Measurements from ENCODE around the gene MYBPHL.
"Not testable (repeated sequence)": the region's sequence is repeated elsewhere in the genome, so short reads cannot be mapped to it uniquely, and the experiment has no call there.

MYBPHL gene

GRCh38 chr1:109309347-109309746, 2.5 kb upstream of the MYBPHL start:
- Histone ChIP-seq H3K36me3 (replicated peaks in 1 of 2; ENCODE audit: control insufficient read depth in 2 of 2, insufficient read depth in 2 of 2, low read length in 2 of 2) (peaks cover 10 to 33% of the 10 kb centered on the region in 2 donors), H2BK15ac (ENCODE audit: low read length) (no peak overlapping the region), H3K4me3 (ENCODE audit: low read length in 2 of 2) (no peak overlapping the region), H2BK5ac (ENCODE audit: low read length) (no peak overlapping the region), H4K8ac (ENCODE audit: low read depth, low read length) (no peak overlapping the region), H3K9ac (ENCODE audit: low read depth, low read length, poor library complexity) (no peak overlapping the region), H3K23ac (ENCODE audit: low read depth, low read length, poor library complexity) (no peak overlapping the region), H2AK5ac (ENCODE audit: low read depth, low read length) (no peak overlapping the region), H3K4me2 (ENCODE audit: insufficient read depth, low read length, poor library complexity, severe bottlenecking) (no peak overlapping the region), H3K79me1 (ENCODE audit: low read depth, low read length) (no peaks in the 10 kb centered on the region), H3K27me3 (ENCODE audit: control insufficient read depth in 3 of 3, insufficient read depth in 3 of 3, low read depth in 1 of 3, low read length in 3 of 3) (no peaks in the 10 kb centered on the region), H2AFZ (ENCODE audit: low read length) (no peak overlapping the region), H2BK12ac (ENCODE audit: low read length) (no peak overlapping the region), H3K27ac (replicated peaks; ENCODE audit: low read length) (no peak overlapping the region), H3K14ac (ENCODE audit: low read length) (no peak overlapping the region), H4K91ac (ENCODE audit: low read depth, low read length, poor library complexity) (no peak overlapping the region), H2BK120ac (ENCODE audit: low read depth, low read length) (no peak overlapping the region), H3K18ac (ENCODE audit: low read length) (no peak overlapping the region), H3K9me3 (replicated peaks in 1 of 2; ENCODE audit: control insufficient read depth in 2 of 2, insufficient read depth in 1 of 2, low read depth in 1 of 2, low read length in 2 of 2) (no peaks in the 10 kb centered on the region), H3K4me1 (ENCODE audit: control insufficient read depth in 2 of 2, insufficient read depth in 1 of 2, low read depth in 1 of 2, low read length in 2 of 2) (peaks cover 14 to 24% of the 10 kb centered on the region in 2 donors), H3K4ac (ENCODE audit: low read length) (no peak overlapping the region)
- DNase-seq (ENCODE audit: low spot score) = no peak
- no CpG with 5 or more reads among the region's 2 CpGs for WGBS, 2 donors (ENCODE audit: extremely low coverage in 2 of 2, insufficient read length in 2 of 2, insufficient replicate concordance in 1 of 2)

DNA sequence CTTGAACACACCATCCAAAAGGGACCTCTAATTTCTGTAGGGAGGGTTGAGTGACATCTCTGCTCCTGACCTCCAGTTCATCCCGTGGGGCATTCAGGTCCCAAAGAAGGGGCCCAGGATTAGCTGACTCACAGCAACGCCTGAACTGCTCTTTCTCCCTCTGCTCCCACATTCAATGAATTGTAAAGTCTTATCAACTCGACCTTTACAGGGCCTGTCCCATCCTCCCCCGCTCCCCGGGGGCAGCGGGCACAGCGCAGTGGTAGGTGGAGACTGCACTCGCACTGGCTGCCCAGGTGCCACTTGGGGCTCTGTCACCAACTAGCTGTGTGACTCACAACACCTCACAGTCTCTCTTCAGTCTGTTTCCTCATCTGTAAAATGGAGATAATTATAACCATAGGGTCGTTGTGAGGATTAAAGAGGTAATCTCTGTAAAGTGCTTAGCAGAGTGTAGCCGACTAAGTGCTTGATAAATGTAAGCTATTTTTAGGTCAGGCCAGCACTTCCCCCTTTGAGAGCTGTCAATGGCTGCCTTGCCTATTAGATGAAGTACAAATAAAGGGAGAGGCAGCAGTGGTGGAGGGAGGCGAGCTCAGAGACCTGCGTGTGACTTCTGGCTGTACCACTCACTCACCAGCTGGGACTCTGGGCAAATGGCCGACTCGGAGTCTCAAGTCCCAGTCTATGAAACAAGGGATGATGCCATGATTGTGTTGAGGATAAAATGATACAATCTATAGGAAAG, 637 bp upstream of the MYBPHL start:
- H3K36me3 ChIP-seq (replicated peaks in 1 of 2; ENCODE audit: control insufficient read depth in 2 of 2, insufficient read depth in 2 of 2, low read length in 2 of 2) = peaks cover 0 to 15% of the 10 kb centered on the region in 2 donors
- H3K9me3 ChIP-seq (replicated peaks in 1 of 2; ENCODE audit: control insufficient read depth in 2 of 2, insufficient read depth in 1 of 2, low read depth in 1 of 2, low read length in 2 of 2) = no peaks in the 10 kb centered on the region
- DNase-seq (ENCODE audit: low spot score) = peak; percentile 23
- no peak overlapping the region for H4K8ac ChIP-seq (ENCODE audit: low read depth, low read length)
- no peak overlapping the region for H3K9ac ChIP-seq (ENCODE audit: low read depth, low read length, poor library complexity)
- H3K4me3 ChIP-seq (ENCODE audit: low read length in 2 of 2) = no peak overlapping the region
- no peak overlapping the region for H3K4ac ChIP-seq (ENCODE audit: low read length)
- no peak overlapping the region for H4K91ac ChIP-seq (ENCODE audit: low read depth, low read length, poor library complexity)
- H2BK5ac ChIP-seq (ENCODE audit: low read length) = no peak overlapping the region
- no peak overlapping the region for H3K4me2 ChIP-seq (ENCODE audit: insufficient read depth, low read length, poor library complexity, severe bottlenecking)
- no peak overlapping the region for H2BK12ac ChIP-seq (ENCODE audit: low read length)
- no peak overlapping the region for H2BK15ac ChIP-seq (ENCODE audit: low read length)
- H2AFZ ChIP-seq (ENCODE audit: low read length) = no peak overlapping the region
- no peak overlapping the region for H2AK5ac ChIP-seq (ENCODE audit: low read depth, low read length)
- H2BK120ac ChIP-seq (ENCODE audit: low read depth, low read length) = no peak overlapping the region
- WGBS, 2 donors (ENCODE audit: extremely low coverage in 2 of 2, insufficient read length in 2 of 2, insufficient replicate concordance in 1 of 2) = no CpG with 5 or more reads among the region's 14 CpGs
- H3K27ac ChIP-seq (replicated peaks; ENCODE audit: low read length) = peak overlapping the region; percentile 72
- H3K23ac ChIP-seq (ENCODE audit: low read depth, low read length, poor library complexity) = no peak overlapping the region
- H3K79me1 ChIP-seq (ENCODE audit: low read depth, low read length) = no peaks in the 10 kb centered on the region
- no peaks in the 10 kb centered on the region for H3K27me3 ChIP-seq (ENCODE audit: control insufficient read depth in 3 of 3, insufficient read depth in 3 of 3, low read depth in 1 of 3, low read length in 3 of 3)
- no peak overlapping the region for H3K14ac ChIP-seq (ENCODE audit: low read length)
- H3K4me1 ChIP-seq (ENCODE audit: control insufficient read depth in 2 of 2, insufficient read depth in 1 of 2, low read depth in 1 of 2, low read length in 2 of 2) = peaks cover 14 to 24% of the 10 kb centered on the region in 2 donors
- H3K18ac ChIP-seq (ENCODE audit: low read length) = peak overlapping the region; percentile 72

DNA sequence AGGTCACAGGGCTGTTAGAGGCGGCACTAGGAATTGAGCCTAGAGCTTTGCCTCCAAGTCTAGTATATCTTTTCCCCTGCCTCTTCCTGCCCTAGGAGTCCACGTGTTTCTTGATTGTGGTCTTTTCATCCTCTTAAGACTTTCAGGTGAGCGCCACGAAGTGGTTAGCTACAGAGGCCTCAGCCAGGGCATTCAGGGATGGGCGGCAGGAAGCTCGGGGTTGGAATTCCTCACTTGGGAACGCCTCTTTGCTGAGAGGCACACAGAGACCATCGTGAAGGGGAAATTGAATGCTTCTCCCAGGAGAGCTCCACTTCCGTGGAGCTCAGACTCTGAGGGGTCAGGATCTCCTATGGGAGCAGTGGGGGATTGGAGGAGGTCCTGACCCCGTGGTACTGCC, 820 bp downstream of the MYBPHL start:
- H2BK5ac ChIP-seq (ENCODE audit: low read length); H3K4me2 ChIP-seq (ENCODE audit: insufficient read depth, low read length, poor library complexity, severe bottlenecking); H2BK120ac ChIP-seq (ENCODE audit: low read depth, low read length); H3K23ac ChIP-seq (ENCODE audit: low read depth, low read length, poor library complexity); H2AK5ac ChIP-seq (ENCODE audit: low read depth, low read length); H2AFZ ChIP-seq (ENCODE audit: low read length); H3K27me3 ChIP-seq (ENCODE audit: control insufficient read depth in 3 of 3, insufficient read depth in 3 of 3, low read depth in 1 of 3, low read length in 3 of 3); H2BK12ac ChIP-seq (ENCODE audit: low read length); H3K27ac ChIP-seq (replicated peaks; ENCODE audit: low read length); H3K79me1 ChIP-seq (ENCODE audit: low read depth, low read length); H4K8ac ChIP-seq (ENCODE audit: low read depth, low read length); H3K9me3 ChIP-seq (replicated peaks in 1 of 2; ENCODE audit: control insufficient read depth in 2 of 2, insufficient read depth in 1 of 2, low read depth in 1 of 2, low read length in 2 of 2); H3K18ac ChIP-seq (ENCODE audit: low read length); H3K9ac ChIP-seq (ENCODE audit: low read depth, low read length, poor library complexity); H3K36me3 ChIP-seq (replicated peaks in 1 of 2; ENCODE audit: control insufficient read depth in 2 of 2, insufficient read depth in 2 of 2, low read length in 2 of 2); H4K91ac ChIP-seq (ENCODE audit: low read depth, low read length, poor library complexity); DNase-seq (ENCODE audit: low spot score); H3K4me3 ChIP-seq (ENCODE audit: low read length in 2 of 2); H3K4ac ChIP-seq (ENCODE audit: low read length); H3K14ac ChIP-seq (ENCODE audit: low read length); H2BK15ac ChIP-seq (ENCODE audit: low read length): not testable (repeated sequence)
- WGBS, 2 donors (ENCODE audit: extremely low coverage in 2 of 2, insufficient read length in 2 of 2, insufficient replicate concordance in 1 of 2) = no CpG with 5 or more reads among the region's 10 CpGs
- H3K4me1 ChIP-seq (ENCODE audit: control insufficient read depth in 2 of 2, insufficient read depth in 1 of 2, low read depth in 1 of 2, low read length in 2 of 2) = peaks cover 14 to 24% of the 10 kb centered on the region in 2 donors

- no CpG with 5 or more reads among the region's 8 CpGs for WGBS, 2 donors (ENCODE audit: extremely low coverage in 2 of 2, insufficient read length in 2 of 2, insufficient replicate concordance in 1 of 2)
- DNase-seq (ENCODE audit: low spot score) = no peak
- H2BK5ac ChIP-seq (ENCODE audit: low read length) = no peak overlapping the region
- H2BK12ac ChIP-seq (ENCODE audit: low read length) = no peak overlapping the region
- no peaks in the 10 kb centered on the region for H3K79me1 ChIP-seq (ENCODE audit: low read depth, low read length)
- no peaks in the 10 kb centered on the region for H3K9me3 ChIP-seq (replicated peaks in 1 of 2; ENCODE audit: control insufficient read depth in 2 of 2, insufficient read depth in 1 of 2, low read depth in 1 of 2, low read length in 2 of 2)
- H3K4ac ChIP-seq (ENCODE audit: low read length) = no peak overlapping the region
- H2BK15ac ChIP-seq (ENCODE audit: low read length) = no peak overlapping the region
- no peaks in the 10 kb centered on the region for H3K36me3 ChIP-seq (replicated peaks in 1 of 2; ENCODE audit: control insufficient read depth in 2 of 2, insufficient read depth in 2 of 2, low read length in 2 of 2)
- no peak overlapping the region for H3K14ac ChIP-seq (ENCODE audit: low read length)
- no peak overlapping the region for H3K4me2 ChIP-seq (ENCODE audit: insufficient read depth, low read length, poor library complexity, severe bottlenecking)
- H4K91ac ChIP-seq (ENCODE audit: low read depth, low read length, poor library complexity) = no peak overlapping the region
- H2BK120ac ChIP-seq (ENCODE audit: low read depth, low read length) = no peak overlapping the region
- H3K27ac ChIP-seq (replicated peaks; ENCODE audit: low read length) = no peak overlapping the region
- peaks cover 16 to 24% of the 10 kb centered on the region in 2 donors for H3K4me1 ChIP-seq (ENCODE audit: control insufficient read depth in 2 of 2, insufficient read depth in 1 of 2, low read depth in 1 of 2, low read length in 2 of 2)
- H3K23ac ChIP-seq (ENCODE audit: low read depth, low read length, poor library complexity) = no peak overlapping the region
- no peak overlapping the region for H2AFZ ChIP-seq (ENCODE audit: low read length)
- no peaks in the 10 kb centered on the region for H3K27me3 ChIP-seq (ENCODE audit: control insufficient read depth in 3 of 3, insufficient read depth in 3 of 3, low read depth in 1 of 3, low read length in 3 of 3)
- no peak overlapping the region for H3K4me3 ChIP-seq (ENCODE audit: low read length in 2 of 2)
- H3K18ac ChIP-seq (ENCODE audit: low read length) = no peak overlapping the region
- H3K9ac ChIP-seq (ENCODE audit: low read depth, low read length, poor library complexity) = no peak overlapping the region
- no peak overlapping the region for H2AK5ac ChIP-seq (ENCODE audit: low read depth, low read length)
- no peak overlapping the region for H4K8ac ChIP-seq (ENCODE audit: low read depth, low read length)
Measured at GRCh38 chr1:109304226-109304920, 2.4 kb downstream of the MYBPHL start.

Measured in neuronal stem cell (in vitro differentiated cells).